Measurements from ENCODE around the gene FUT4. TPM values are rescaled to one million over a fixed set of nuclear protein-coding genes. Genes with fewer than 3 reads are reported as not detected.
A peak's percentile ranks its signal among the peaks of the same experiment; 100 is the strongest.

Gene FUT4
- total RNA-seq, 2 donors from 2014 or later: 3.3 to 3.4 TPM

GRCh38 chr11:94574193-94574961, 30.7 kb downstream of the FUT4 start:
- H3K9me3 ChIP-seq: no peaks in the 10 kb centered on the region
- no peaks in the 10 kb centered on the region for H3K27me3 ChIP-seq
- H3K4me3 ChIP-seq: no peak overlapping the region
- peak overlapping the region in 1 of 2 donors; percentile 23 for H3K27ac ChIP-seq
- no peaks in the 10 kb centered on the region for H3K36me3 ChIP-seq
- TF ChIP-seq CTCF (IDR thresholded peaks at IDR 0.05): no peak
- no peak for DNase-seq (ENCODE audit: low spot score)
- no peaks in the 10 kb centered on the region for H3K4me1 ChIP-seq

GRCh38 chr11:94576306-94576705, 32.6 kb downstream of the FUT4 start:
- Histone ChIP-seq H3K27me3 (no peaks in the 10 kb centered on the region), H3K4me3 (no peak overlapping the region), H3K9me3 (no peaks in the 10 kb centered on the region), H3K36me3 (no peaks in the 10 kb centered on the region), H3K4me1 (no peaks in the 10 kb centered on the region), H3K27ac (no peak overlapping the region)
- no peak for DNase-seq (ENCODE audit: low spot score)
- TF ChIP-seq CTCF (IDR thresholded peaks at IDR 0.05): no peak

GRCh38 chr11:94577841-94578240, 34.1 kb downstream of the FUT4 start:
- Histone ChIP-seq H3K27me3 (no peaks in the 10 kb centered on the region), H3K27ac (no peak overlapping the region), H3K4me1 (no peaks in the 10 kb centered on the region), H3K36me3 (no peaks in the 10 kb centered on the region), H3K4me3 (no peak overlapping the region), H3K9me3 (no peaks in the 10 kb centered on the region)
- TF ChIP-seq CTCF (IDR thresholded peaks at IDR 0.05): no peak
- DNase-seq (ENCODE audit: low spot score): no peak

GRCh38 chr11:94581926-94582325, 38.2 kb downstream of the FUT4 start:
- TF ChIP-seq CTCF (IDR thresholded peaks at IDR 0.05): no peak
- Histone ChIP-seq H3K9me3 (no peaks in the 10 kb centered on the region), H3K4me3 (no peak overlapping the region), H3K27ac (no peak overlapping the region), H3K4me1 (no peaks in the 10 kb centered on the region), H3K36me3 (no peaks in the 10 kb centered on the region), H3K27me3 (no peaks in the 10 kb centered on the region)
- DNase-seq (ENCODE audit: low spot score): no peak

GRCh38 chr11:94583213-94583865, 39.6 kb downstream of the FUT4 start:
- TF ChIP-seq CTCF (IDR thresholded peaks at IDR 0.05): no peak
- Histone ChIP-seq H3K27me3 (no peaks in the 10 kb centered on the region), H3K27ac (no peak overlapping the region), H3K4me3 (no peak overlapping the region), H3K36me3 (no peaks in the 10 kb centered on the region), H3K4me1 (no peaks in the 10 kb centered on the region), H3K9me3 (no peaks in the 10 kb centered on the region)
- no peak for DNase-seq (ENCODE audit: low spot score)
